Activated CD4-positive, CD25-positive, alpha-beta regulatory T cell treated with anti-CD3 and anti-CD28 coated beads, Interleukin-2, amount 50 U/mL, for 24 hours (primary cell): ENCODE results near the gene POLD4.

ENCODE experiments used
- ATAC-seq, 2 donors: fragments of 150-1000 bp; cut with Tn5 transposase; one replicate each; pipeline ENCODE4 v1.10.0; 2021; ENCODE audit warnings: mild to moderate bottlenecking in 1 of 2, moderate library complexity in 1 of 2

Gene POLD4

DNA sequence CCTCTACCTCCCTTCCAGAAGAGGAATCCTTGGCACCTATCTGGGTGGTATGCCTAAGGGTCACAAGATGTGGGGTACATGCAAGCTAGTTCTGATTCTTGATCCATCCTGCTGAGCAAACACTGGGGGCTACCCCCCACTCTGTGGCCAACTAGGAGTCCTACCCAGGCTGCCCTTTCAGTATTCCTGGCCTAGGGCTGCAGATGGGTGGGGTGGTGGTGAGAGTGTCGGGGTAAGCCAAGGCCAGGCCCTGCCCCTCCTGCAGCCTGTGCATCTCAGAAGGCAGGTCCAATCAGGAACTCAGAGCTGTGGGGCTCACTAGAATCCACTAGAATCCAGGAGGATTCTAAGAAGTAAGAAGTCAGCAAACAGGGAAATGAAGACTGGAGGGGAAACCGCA, 39.1 kb downstream of the POLD4 start:
- ATAC-seq: no peak

DNA sequence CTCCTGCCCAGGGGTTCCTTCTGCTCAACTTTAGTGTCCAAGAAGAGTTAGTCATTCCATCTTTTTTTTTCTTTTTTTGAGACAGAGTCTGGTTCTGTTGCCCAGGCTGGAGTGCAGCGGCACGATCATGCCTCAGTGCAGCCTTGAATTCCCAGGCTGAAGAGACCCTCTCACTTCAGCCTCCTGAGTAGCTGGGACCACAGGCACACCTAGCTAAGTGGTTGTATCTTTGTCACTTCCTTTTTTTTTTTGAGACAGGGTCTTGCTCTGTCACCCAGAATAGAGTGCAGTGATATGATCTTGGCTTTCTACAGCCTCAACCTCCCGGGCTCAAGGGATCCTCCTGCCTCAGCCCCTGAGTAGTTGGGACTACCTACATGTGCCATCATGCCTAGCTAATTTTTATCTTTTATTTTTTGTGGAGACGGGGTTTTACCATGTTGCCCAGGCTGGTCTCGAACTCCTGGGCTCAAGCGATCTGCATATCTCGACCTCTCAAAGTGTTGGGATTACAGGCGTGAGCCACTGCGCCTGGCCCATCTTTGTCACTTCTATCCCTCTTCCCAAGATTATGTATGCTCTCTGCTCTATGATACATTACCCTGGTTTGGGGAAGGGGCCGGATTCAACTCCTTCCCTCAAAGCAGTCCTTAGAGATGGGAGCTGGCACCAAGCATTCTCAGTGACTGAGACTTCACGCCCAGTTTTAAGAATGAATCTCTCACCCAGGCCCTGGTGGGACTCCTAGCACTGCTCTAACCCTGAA, 40.0 kb downstream of the POLD4 start:
- ATAC-seq: no peak

DNA sequence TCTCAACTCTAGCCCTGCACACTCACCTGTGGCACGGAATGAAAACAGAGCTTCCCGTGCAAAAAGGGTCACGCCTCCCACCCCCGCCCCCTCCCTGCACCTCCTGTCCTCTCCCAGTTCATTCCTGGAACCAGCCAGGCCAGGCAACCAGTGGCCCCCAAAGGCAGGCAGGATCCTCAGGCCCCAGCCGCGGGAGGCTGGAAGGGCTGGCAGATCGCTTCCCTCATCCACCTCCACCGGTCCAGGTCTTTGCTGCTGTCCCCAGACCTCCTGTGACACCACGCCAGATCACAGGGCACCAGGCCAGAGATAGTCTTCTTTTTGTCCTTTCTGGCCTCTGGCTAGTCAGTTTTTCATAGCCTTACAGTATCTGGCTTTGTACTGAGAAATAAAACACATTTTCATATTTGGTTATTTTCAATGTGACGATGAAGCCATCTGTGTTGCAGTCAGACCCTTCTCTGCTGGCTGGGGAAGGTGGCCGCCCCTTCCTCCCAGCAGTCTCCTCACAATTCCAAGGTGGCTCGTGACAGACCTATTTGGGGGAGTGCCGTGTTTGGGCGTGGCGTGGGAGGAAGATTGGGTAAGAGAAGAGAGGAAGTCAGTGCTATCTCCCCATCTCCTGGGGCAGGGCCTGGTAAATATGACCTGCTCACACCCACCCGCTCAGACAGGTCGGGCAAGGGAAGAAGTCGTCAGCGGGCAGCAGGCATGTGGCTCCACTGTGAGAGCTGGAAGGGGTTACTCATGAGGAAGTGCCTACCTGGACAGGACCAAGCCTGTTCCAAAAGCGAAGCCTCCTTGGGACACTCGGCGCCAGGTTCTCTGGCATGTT, 40.9 kb downstream of the POLD4 start:
- ATAC-seq: peak in 1 of 2 donors; percentile 4

DNA sequence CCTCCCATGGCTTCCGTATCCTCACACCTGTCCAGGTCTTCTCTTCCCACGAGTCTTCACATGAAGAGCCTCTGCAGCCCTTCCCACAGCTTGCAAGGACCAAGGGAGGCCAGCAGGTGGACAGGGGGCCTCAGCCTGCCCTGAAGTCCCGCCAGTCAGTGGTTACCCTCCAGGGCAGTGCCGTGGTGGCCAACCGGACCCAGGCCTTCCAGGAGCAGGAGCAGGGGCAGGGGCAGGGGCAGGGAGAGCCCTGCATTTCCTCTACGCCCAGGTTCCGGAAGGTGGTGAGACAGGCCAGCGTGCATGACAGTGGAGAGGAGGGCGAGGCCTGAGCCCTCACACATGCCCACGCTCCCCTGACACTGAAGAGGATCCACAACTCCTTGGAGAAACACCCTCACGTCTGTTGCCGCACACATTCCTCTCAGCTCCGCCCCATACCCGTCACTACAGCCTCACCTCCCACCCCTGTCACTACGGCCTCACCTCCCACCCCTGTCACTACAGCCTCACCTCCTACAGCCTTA, 41.7 kb downstream of the POLD4 start:
- ATAC-seq: no peak

DNA sequence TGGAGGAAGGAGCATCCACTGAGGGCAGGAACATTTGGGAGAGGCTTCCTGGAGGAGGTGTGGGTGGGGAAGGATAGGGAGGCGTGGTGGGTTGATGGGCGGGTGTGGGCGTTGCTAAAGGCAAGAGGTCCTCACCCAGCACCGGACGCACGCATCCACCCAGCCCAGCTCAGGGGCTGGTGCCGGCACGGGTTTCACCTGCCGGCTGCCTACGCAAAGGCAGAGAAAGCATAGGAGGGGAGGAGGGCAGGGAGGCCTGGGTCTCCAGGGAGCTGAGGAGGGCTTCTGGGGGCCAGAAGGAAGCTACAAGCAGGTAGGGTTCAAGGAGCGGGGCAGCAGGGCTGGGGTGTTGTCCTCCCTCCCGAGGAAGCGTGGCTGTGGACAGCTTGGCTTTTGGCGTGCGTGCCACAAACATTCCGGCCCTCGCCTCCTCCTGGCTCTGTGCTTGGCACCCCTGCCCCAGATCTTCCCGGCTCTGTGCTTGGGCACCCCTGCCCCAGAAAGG, 42.2 kb downstream of the POLD4 start:
- ATAC-seq: no peak

DNA sequence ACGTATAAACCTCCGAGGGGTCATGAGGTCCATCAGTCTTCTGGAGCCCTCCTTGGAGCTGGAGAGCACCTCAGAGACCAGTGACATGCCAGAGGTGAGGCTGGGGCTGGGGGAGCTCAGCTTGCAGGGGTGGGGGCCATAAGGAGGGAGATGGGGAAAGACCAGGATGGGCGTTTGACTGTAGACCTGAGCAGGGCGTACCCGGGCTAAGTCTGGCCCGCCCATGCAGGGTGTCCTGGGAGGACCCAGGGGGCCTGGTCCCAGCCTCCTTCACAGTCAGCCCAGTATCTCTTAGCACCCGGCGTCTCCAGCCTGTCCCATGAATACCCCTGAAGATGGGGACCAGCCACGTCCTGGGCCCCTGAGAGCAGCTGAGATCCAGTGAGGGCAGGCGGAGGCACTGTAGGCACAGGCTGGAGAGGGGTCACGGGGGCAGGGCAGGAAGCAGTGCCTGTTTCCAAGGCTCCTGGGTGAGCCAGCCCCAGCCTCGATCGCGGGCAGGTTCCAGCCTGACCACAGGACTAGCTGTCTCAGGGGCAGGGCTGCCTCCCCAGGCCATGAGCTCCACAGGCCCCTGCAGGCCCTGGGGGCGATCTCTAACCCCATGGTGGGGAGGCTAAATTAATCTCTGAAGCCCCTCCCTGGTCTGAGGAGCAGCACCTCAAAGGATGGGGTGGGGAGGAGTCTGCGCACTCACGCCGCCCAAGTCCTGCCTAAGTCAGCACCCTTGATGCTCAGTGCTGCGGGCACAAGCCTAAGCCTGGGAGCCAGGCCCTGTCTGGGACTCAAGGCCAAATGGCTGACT, 42.9 kb downstream of the POLD4 start:
- ATAC-seq: no peak

DNA sequence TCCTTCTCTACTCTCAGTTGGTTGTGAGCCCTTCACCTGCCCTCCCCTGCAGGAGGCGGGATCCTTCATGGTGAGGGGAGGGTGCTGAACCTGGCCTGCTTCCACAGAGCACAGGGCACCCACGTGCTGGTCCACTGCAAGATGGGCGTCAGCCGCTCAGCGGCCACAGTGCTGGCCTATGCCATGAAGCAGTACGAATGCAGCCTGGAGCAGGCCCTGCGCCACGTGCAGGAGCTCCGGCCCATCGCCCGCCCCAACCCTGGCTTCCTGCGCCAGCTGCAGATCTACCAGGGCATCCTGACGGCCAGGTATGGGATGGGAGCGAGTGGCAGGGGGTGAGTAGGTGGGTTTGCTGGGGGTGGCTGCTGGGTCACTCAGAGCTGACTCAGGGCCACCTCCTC, 43.7 kb downstream of the POLD4 start:
- no peak for ATAC-seq

DNA sequence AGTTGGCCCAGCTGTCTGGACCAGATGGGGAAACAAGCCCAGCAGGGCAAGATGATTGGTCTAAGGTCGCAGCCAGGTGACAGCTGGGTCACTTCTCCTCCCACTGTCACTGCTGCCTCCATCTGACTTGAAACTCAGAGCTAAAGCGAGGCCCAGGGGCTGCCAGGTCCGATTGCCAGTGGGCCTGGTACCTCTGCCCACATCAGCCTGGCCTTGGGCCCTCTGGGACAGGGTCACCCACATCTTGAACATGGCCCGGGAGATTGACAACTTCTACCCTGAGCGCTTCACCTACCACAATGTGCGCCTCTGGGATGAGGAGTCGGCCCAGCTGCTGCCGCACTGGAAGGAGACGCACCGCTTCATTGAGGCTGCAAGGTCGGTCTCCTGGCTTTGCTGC, 44.2 kb downstream of the POLD4 start:
- no peak for ATAC-seq

DNA sequence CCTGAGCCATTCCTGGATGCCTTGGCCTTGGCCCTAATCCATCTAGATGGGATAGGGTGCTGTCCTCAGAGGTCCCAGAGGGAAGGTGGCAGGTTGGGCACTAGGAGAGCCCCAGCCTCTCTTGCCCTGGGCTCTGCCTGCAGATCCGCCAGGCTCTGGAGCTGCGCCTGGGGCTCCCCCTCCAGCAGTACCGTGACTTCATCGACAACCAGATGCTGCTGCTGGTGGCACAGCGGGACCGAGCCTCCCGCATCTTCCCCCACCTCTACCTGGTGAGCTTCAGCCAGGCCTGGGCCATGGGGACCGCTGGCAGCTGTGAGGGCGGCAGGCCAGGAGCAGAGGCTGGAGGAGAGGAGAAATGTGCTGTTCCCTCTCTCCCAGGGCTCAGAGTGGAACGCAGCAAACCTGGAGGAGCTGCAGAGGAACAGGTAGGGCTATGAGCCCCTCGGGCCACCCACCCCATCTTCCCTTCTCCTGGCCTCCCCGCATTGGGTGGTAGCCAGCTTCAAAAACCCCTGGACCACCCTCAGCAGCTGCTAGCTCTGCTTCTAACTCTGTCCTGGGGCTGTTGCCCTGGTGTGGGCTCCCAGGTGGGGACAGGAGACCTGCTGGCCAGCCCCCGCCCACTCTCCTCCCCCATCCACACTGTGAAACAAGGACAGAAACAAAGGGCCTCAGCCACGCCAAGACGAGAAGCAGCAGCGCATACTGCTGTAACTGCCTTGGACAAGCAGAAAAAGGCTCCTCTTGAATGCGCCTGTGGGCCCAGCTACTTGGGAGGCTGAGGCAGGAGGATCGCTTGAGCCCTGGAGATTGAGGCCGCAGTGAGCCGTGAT, 45.1 kb downstream of the POLD4 start:
- no peak for ATAC-seq

DNA sequence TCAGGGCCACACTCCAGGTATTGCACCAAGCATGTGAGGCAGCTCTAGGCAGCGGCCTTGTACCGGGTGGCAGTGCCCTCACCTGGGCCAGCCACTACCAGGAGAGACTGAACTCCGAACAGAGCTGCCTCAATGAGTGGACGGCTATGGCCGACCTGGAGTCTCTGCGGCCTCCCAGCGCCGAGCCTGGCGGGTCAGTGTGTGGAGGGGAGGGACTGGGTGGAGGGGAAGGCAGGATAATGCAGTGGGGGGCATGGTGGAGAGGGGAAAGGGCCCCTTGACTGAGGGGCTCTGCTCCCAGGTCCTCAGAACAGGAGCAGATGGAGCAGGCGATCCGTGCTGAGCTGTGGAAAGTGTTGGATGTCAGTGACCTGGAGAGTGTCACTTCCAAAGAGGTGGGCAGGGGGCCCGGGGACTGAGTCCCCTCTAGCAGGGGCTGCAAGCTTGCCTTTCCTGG, 45.8 kb downstream of the POLD4 start:
- ATAC-seq: no peak

DNA sequence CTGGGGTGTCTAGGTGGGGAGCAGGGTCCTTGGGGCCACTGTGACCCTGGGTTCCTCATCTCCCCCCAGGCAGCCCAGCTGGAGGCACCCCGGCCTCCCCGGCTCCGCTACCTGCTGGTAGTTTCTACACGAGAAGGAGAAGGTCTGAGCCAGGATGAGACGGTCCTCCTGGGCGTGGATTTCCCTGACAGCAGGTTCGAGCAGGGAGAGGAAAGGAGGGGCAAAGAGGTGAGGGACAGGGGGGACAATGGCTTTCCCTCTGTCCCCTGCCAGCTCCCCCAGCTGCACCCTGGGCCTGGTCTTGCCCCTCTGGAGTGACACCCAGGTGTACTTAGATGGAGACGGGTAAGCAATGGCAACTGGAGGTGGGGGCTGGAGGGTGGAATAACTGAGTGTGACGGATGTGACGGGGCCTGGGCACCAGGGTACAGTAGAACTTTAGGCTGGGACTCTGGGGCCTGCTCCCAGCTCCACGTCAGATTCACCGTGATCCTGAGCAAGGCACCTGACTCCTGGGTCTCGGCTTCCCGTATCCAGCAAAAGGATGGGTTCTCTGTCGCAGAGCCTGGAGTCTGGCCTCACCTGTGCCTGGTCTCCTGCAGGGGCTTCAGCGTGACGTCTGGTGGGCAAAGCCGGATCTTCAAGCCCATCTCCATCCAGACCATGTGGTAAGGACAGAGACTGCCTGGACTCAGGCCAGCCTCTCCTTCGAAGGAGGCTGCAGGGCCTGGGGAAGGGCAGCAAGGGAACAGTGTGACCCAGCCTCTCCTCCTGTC, 46.4 kb downstream of the POLD4 start:
- no peak for ATAC-seq

DNA sequence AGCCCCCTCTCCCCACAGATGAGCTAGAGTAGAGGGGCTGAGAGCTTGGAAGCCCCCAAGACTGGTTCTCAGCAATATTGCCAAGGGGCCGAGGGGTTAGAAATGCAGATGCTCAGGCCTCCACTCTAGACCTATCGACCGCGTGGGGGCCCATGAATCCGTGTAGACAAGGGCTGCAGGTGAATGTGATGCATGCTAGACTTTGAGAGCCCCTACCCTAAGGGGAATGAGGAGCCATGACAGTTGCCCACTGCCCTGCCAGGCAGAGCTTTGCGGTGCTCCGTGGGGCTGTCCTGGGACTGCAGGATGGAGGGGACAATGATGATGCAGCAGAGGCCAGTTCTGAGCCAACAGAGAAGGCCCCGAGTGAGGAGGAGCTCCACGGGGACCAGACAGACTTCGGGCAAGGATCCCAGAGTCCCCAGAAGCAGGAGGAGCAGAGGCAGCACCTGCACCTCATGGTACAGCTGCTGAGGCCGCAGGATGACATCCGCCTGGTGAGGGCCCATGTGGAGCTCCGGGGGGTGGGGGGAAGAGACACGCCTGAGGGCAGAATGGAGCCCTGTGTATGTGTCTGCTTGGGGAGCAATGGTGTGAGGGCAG, 48.7 kb downstream of the POLD4 start:
- ATAC-seq: no peak

DNA sequence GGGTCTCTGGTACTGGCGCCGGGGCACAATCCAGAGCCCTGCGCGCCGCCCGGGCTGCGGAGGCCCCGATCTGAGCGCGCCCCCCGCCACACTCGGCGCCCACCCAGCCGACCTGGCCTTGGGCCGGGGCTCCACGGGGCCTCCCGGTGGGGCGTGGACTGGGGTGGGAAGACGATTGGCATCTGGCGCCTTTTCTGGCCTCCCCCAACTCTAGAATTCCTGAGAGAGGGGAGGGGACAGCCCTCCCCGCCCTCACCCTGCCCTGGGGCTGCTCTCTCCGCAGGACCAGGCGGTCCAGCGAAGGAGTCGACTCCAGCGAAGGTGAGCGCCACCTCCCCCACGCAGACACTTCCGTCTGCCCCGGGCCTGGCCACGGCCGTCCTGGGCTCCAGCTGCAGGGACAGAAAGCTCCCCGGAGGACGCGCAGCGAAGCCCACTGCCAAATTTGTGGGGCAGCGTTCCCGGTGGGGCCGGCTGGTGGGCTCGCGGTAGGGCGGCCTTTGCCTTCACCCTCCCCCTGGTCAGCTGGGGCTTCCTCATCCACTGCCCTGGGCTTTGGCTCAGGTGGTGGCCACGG, 49.4 kb downstream of the POLD4 start:
- peak; percentile 44 to 49 for ATAC-seq

DNA sequence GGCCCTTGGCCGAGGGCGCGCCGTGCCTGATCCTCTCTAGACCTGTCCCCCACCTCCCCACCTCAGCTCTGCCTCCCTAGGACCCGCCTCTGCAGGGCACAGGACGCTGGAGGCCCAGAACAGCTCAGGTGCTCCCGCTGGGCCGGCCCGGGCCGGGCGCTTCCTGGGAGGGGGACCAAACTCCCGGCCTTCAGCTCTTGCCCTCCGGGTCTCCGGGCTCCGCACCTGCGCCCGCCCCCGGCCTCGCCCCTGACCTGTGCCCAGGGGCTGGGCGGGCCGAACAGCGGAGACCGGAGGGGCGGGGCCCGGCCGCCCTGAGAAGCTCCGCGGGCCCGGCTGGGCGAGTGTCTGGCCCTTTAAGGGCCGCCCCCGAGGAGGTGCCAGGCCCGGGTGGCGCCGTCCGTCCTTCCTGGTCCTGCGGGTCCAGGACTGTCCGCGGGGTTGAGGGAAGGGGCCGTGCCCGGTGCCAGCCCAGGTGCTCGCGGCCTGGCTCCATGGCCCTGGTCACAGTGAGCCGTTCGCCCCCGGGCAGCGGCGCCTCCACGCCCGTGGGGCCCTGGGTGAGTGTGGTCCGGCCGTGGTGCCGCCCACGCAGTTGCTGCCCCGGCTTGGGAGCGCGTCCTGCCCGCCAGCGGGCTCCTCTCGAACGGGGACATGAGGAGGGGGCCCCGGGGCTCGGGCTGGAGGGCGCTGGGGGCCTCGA, 50.1 kb downstream of the POLD4 start, which contains the start of gene SSH3:
TSS of gene SSH3 (plus strand) at position 399 of the 703 bp plus-strand sequence. CDS start at position 495, 96 bp downstream.
- ATAC-seq: peak; percentile 84 to 87

DNA sequence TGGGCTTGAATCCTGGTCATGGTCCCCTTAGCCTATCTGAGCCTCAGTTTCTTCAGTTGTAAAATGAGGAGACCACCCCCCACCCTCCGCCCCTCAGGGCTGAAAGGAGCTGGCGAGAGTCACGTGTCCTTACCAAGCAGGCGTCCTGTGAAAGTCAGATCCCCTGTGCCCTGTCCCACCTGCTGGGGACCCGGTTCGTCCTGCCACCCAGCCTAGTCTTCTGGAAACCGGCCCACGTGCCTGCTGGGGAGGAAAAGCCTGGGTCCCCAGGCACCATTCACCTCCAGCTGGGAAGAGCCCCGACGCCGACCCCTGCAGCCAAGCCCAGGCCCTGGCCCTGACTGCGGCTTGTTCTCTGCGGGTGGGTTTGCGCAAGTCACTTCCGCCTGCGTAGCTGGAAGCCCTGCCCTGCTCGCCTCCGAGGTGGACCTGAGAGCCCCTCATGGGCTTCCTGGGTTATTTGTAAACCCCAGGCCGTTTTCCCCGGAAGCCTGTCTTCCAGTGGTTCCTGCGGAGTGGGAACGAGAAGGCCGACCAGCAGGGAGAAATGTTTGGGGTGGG, 50.7 kb downstream of the POLD4 start:
- no peak for ATAC-seq

DNA sequence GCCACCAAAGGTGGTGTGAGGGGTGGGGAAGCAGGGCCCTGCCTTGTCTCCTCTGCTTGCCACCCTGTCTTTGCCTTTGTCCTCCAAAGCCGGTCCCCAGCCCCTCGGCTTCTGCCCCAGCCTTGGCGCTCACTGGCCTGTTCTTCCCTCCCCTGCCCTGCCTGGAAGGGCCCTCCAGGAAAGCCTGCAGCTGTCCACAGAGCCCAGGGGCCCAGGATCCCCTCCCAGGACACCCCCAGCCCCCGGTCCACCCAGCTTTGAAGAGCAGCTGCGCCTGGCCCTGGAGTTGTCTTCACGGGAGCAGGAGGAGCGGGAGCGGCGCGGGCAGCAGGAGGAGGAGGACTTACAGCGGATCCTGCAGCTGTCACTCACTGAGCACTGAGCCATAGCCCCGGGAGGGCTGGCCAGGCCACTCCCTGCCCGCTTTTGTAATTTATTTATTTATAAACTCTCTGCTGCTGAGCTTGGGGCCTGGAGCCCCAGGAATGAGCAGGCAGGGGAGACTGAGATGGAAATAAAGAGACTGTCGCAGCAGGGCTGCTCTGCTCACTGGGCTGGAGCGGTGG, 51.3 kb downstream of the POLD4 start:
- no peak for ATAC-seq

DNA sequence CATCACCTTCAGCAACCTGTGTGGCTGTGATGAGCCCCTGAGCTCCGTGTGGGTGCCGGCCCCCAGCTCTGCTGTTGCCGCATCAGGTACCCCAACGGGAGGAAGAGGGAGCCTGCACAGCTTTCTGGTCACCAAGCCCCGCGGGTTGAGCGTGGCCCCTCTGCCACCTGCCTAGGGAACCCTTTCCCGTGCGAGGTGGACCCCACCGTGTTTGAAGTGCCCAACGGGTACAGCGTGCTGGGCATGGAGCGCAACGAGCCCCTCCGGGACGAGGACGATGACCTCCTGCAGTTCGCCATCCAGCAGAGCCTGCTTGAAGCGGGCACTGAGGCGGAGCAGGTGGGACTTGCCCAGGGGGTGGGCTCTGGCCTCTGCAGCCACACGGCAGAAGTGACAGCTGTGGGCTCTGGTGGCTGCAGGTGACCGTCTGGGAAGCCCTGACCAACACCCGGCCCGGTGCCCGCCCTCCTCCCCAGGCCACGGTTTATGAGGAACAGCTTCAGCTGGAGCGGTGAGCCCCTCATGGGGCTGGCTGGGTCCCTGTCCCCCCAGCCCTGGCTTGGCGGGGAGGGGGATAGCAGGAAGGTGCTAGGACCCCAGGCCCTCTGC, 51.9 kb downstream of the POLD4 start:
- ATAC-seq: no peak
